Nephron progenitor cell (in vitro differentiated cells): ENCODE data around the gene TET3.

Experiments
- DNase-seq: peaks from one replicate; pipeline ENCODE4 v3.0.0; 2021
- H3K27ac Mint-ChIP-seq: 2 replicates; pipeline ENCODE4 v1.8.0; 2021; ENCODE audit warnings: mild to moderate bottlenecking, moderate library complexity, mixed read lengths
- H3K27me3 Mint-ChIP-seq: 2 replicates; pipeline ENCODE4 v1.8.0; 2021; ENCODE audit warnings: mild to moderate bottlenecking, low read depth, mixed read lengths; ENCODE audit not compliant: poor library complexity
- H3K36me3 Mint-ChIP-seq: 2 replicates; pipeline ENCODE4 v1.8.0; 2021; ENCODE audit warnings: low read depth, mixed read lengths
- H3K4me1 Mint-ChIP-seq: 2 replicates; pipeline ENCODE4 v1.8.0; 2021; ENCODE audit warnings: mixed read lengths
- H3K4me3 Mint-ChIP-seq: 2 replicates; pipeline ENCODE4 v1.8.0; 2021; ENCODE audit warnings: mild to moderate bottlenecking, moderate library complexity, mixed read lengths
- H3K9me3 Mint-ChIP-seq: 2 replicates; pipeline ENCODE4 v1.8.0; 2021; ENCODE audit warnings: mild to moderate bottlenecking, moderate library complexity, mixed read lengths
- CTCF ChIP-seq: fragments of 200-600 bp; sonication (generic); IDR thresholded peaks from 2 replicates; pipeline ENCODE4 v1.5.0; 2021; ENCODE audit warnings: antibody characterized with exemption

The TET3 gene

GRCh38 chr2:74010087-74010541 lies 25.4 kb downstream of the TET3 start:
- TF ChIP-seq CTCF: no peak
- H3K36me3 Mint-ChIP-seq: peaks cover 35% of the 10 kb centered on the region
- H3K4me3 Mint-ChIP-seq: no peak overlapping the region
- peaks cover 50% of the 10 kb centered on the region for H3K4me1 Mint-ChIP-seq
- H3K9me3 Mint-ChIP-seq: no peaks in the 10 kb centered on the region
- no peaks in the 10 kb centered on the region for H3K27me3 Mint-ChIP-seq
- H3K27ac Mint-ChIP-seq: no peak overlapping the region
- no peak for DNase-seq

GRCh38 chr2:74011246-74011645 lies 26.5 kb downstream of the TET3 start:
- H3K4me1 Mint-ChIP-seq: peaks cover 40% of the 10 kb centered on the region
- no peaks in the 10 kb centered on the region for H3K27me3 Mint-ChIP-seq
- no peak overlapping the region for H3K4me3 Mint-ChIP-seq
- H3K27ac Mint-ChIP-seq: no peak overlapping the region
- H3K9me3 Mint-ChIP-seq: no peaks in the 10 kb centered on the region
- peaks cover 35% of the 10 kb centered on the region for H3K36me3 Mint-ChIP-seq
- no peak for TF ChIP-seq CTCF
- DNase-seq: no peak

GRCh38 chr2:74014813-74015212 lies 30.1 kb downstream of the TET3 start:
- H3K9me3 Mint-ChIP-seq: no peaks in the 10 kb centered on the region
- no peaks in the 10 kb centered on the region for H3K27me3 Mint-ChIP-seq
- TF ChIP-seq CTCF: no peak
- peaks cover 51% of the 10 kb centered on the region for H3K36me3 Mint-ChIP-seq
- no peak for DNase-seq
- H3K4me3 Mint-ChIP-seq: no peak overlapping the region
- no peak overlapping the region for H3K27ac Mint-ChIP-seq
- H3K4me1 Mint-ChIP-seq: peaks cover 4% of the 10 kb centered on the region

GRCh38 chr2:74017223-74017622 lies 32.5 kb downstream of the TET3 start:
- peaks cover 8% of the 10 kb centered on the region for H3K4me1 Mint-ChIP-seq
- H3K27me3 Mint-ChIP-seq: no peaks in the 10 kb centered on the region
- no peak overlapping the region for H3K27ac Mint-ChIP-seq
- TF ChIP-seq CTCF: no peak
- H3K36me3 Mint-ChIP-seq: peaks cover 39% of the 10 kb centered on the region
- no peak for DNase-seq
- H3K4me3 Mint-ChIP-seq: no peak overlapping the region
- no peaks in the 10 kb centered on the region for H3K9me3 Mint-ChIP-seq

GRCh38 chr2:74019516-74019915 lies 34.8 kb downstream of the TET3 start:
- Mint-ChIP-seq H3K9me3 (no peaks in the 10 kb centered on the region), H3K27ac (no peak overlapping the region), H3K4me1 (peaks cover 20% of the 10 kb centered on the region), H3K4me3 (no peak overlapping the region), H3K36me3 (peaks cover 25% of the 10 kb centered on the region), H3K27me3 (no peaks in the 10 kb centered on the region)
- TF ChIP-seq CTCF: no peak
- DNase-seq: no peak

- no peak overlapping the region for H3K4me3 Mint-ChIP-seq
These were observed 36.1 kb downstream of the TET3 start for GRCh38 chr2:74020702-74021406.

More at GRCh38 chr2:74020702-74021406, 36.1 kb downstream of the TET3 start:
- no peak for DNase-seq
- H3K9me3 Mint-ChIP-seq: no peaks in the 10 kb centered on the region
- no peak for TF ChIP-seq CTCF
- H3K4me1 Mint-ChIP-seq: peaks cover 20% of the 10 kb centered on the region
- peak overlapping the region; percentile 87 for H3K27ac Mint-ChIP-seq
- peaks cover 28% of the 10 kb centered on the region for H3K36me3 Mint-ChIP-seq
- no peaks in the 10 kb centered on the region for H3K27me3 Mint-ChIP-seq
